Measurements from ENCODE around the gene CDC123.
A peak's percentile ranks its signal among the peaks of the same experiment; 100 is the strongest.
"Not testable (repeated sequence)": the region's sequence is repeated elsewhere in the genome, so short reads cannot be mapped to it uniquely, and the experiment has no call there.

Gene CDC123

GRCh38 chr10:12235796-12236195 is 39.8 kb downstream of the CDC123 start:
- no peak for DNase-seq

- DNase-seq: no peak
Measured at GRCh38 chr10:12237265-12238220, 41.6 kb downstream of the CDC123 start.

- no peak for DNase-seq
Measured at GRCh38 chr10:12238821-12239220, 42.8 kb downstream of the CDC123 start.

DNA sequence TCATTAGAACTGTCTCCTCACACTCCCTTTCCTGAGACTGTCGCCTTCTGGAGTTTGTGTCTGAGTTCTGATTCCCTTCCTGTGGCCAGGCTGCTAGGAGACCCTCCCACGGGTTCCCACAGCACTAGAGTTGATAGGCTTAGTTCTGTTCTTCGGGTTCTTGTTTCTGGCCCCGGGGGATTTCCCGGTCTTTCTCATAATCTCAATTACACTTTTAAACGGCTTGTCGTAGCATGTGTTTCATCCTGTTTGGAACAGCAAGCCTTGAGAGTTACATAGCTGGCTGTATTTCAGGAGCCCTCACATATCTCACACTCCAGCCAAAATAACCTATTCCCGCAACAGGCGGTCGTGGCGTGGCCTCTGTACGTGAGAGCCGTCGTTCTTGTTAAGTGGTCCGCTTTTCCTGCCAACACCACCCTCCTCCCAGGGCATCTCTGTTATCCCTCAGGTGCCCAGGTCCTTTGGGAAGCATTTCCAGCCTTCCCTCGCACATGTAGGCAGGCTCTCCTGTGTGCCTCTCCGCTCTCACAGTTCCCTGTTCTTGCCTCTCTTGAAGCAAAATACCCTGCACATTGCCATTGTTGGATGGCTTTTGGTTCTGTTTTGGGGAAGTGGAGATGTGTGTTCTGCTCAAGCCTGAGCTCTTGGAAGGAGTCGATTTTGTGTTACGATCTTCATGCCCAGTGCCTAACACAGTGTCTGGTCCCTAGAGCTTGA is 46.0 kb downstream of the CDC123 start:
- peak; percentile 92 to 96 for DNase-seq

GRCh38 chr10:12243864-12244620 is 48.1 kb downstream of the CDC123 start:
- peak; percentile 77 to 90 for DNase-seq

- no peak for DNase-seq
Measured at GRCh38 chr10:12250181-12250580, 54.2 kb downstream of the CDC123 start.

GRCh38 chr10:12250702-12251101 is 54.7 kb downstream of the CDC123 start:
- DNase-seq: not testable (repeated sequence)

GRCh38 chr10:12251581-12251980 is 55.6 kb downstream of the CDC123 start:
- no peak for DNase-seq

GRCh38 chr10:12252882-12253546 is 57.0 kb downstream of the CDC123 start:
- peak; percentile 26 to 34 for DNase-seq

- no peak for DNase-seq
Measured at GRCh38 chr10:12255048-12255447, 59.1 kb downstream of the CDC123 start.

DNA sequence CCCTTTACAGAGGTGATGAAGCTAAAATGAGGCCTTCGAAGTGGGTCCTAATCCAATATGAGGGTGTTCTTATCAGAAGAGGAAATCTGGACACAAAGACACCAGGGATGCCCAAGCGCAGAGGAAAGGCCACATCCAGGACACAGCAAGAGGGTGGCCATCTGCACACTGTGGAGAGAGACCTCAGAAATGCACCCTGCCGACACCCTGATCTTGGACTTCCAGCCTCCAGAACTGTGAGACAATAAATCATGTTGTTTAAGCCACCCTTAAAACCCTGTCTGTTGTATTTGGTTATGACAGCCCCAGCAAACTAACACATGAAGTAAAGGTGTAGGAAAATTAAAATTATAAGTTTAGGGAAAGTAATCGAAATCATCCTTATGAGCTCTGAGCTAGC is 64.0 kb downstream of the CDC123 start:
- DNase-seq: no peak

GRCh38 chr10:12262278-12262981 is 66.4 kb downstream of the CDC123 start:
- no peak for DNase-seq

GRCh38 chr10:12264204-12264940 is 68.4 kb downstream of the CDC123 start:
- DNase-seq: peak; percentile 79 to 85

- no peak for DNase-seq
Measured at GRCh38 chr10:12269056-12269455, 73.1 kb downstream of the CDC123 start.

DNA sequence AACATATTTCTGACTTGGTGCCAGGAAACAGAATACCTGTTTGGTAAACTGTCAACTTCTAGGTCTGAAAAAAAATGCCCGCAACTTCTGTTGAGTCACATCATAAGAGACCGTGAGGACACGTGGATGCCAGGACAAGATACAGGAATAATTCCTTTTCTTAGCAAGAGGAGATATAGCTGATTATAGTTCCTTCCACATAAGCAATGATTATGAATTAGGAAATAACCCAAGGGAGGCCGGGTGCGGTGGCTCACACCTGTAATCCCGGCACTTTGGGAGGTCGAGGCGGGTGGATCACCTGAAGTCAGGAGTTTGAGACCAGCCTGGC is 75.2 kb downstream of the CDC123 start:
- no peak for DNase-seq

DNA sequence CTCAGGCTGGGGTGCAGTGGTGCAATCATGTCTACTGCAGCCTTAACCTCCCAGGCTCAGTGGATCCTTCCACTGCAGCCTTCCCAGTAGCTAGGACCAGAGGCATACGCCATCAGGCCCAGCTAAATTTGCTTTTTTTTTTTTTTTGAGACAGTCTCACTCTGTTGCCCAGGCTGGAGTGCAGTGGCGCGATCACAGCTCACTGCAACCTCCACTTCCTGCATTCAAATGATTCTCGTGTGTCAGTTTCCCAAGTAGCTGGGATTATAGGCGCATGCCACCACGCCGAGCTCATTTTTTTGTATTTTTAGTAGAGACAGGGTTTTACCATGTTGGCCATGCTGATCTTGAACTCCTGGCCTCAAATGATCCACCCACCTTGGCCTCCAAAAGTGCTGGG is 81.9 kb downstream of the CDC123 start:
- DNase-seq: not testable (repeated sequence)

GRCh38 chr10:12279281-12279680 is 83.3 kb downstream of the CDC123 start:
- DNase-seq: peak; percentile 89 to 93

DNA sequence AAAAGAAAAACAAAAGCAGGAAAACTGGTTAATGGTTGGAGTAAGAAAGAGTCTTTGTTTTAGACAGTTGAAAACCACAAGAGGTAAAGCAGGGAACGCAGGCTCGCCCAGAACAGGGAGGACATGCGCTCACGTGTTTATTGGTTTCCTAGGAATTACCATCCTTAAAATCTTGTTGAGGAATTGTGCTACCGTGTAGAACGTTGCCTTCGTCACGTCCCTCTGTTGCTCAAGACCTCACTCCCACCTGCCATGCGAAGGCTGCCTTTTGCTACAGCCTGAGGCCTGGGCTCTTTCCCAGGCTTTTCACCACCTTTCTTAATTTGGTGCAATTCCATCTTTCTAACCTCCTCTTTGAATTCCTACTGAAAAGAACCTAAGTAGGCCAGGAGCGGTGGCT is 91.8 kb downstream of the CDC123 start:
- no peak for DNase-seq

GRCh38 chr10:12297784-12298183 is 101.8 kb downstream of the CDC123 start:
- DNase-seq: not testable (repeated sequence)

GRCh38 chr10:12299222-12299965 is 103.4 kb downstream of the CDC123 start:
- no peak for DNase-seq

All from inflammatory macrophage (primary cell).